ENCODE measurements around the gene MLLT3.

The MLLT3 gene

DNA sequence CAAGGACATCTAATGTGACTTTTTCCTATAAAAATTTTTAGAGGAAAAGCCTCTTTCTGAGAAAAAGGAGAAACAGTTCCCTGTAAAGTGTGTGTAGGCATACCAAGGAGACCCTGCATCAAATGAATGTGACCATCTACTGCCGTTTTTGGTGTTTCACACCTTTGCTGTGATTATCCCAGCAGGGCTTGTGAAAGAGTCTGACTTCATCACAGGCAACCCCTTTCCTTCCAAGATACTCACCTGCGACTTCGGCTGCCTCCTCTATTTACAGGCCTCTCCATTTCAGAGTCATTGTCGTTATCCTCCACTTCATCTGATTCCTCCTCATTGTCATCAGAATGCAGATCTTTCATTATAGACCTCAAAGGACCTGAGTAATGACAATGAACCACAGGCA, 259.1 kb downstream of the MLLT3 start:
- Histone ChIP-seq H4K12ac (ENCODE audit: low read depth, low read length) (no peak overlapping the region), H2BK5ac (ENCODE audit: low read depth, low read length, poor library complexity) (no peak overlapping the region), H3K79me1 (ENCODE audit: low read length) (no peaks in the 10 kb centered on the region), H3K79me2 (ENCODE audit: control insufficient read depth, insufficient read depth, low read length, poor library complexity) (no peaks in the 10 kb centered on the region), H3K4me1 (ENCODE audit: control insufficient read depth in 1 of 2, insufficient read depth in 2 of 2, low read length in 2 of 2) (no peaks in the 10 kb centered on the region), H4K91ac (ENCODE audit: low read depth, low read length) (no peak overlapping the region), H3K4me3 (ENCODE audit: low read depth, low read length) (no peak overlapping the region), H3K23ac (ENCODE audit: low read length) (no peak overlapping the region), H2BK120ac (ENCODE audit: insufficient read depth, low read length, poor library complexity) (no peak overlapping the region), H3K9ac (ENCODE audit: low read length) (no peak overlapping the region), H2AFZ (ENCODE audit: insufficient read depth, low read length, poor library complexity) (no peak overlapping the region), H3K4ac (ENCODE audit: low read depth, low read length) (no peak overlapping the region), H3K14ac (ENCODE audit: low read length) (no peak overlapping the region), H4K8ac (ENCODE audit: low read depth, low read length) (no peak overlapping the region), H3K27ac (ENCODE audit: low read depth, low read length) (no peak overlapping the region), H2BK12ac (ENCODE audit: low read length) (no peak overlapping the region), H3K18ac (ENCODE audit: low read length) (no peak overlapping the region), H3K27me3 (ENCODE audit: insufficient read depth, low read length) (no peaks in the 10 kb centered on the region), H2AK5ac (ENCODE audit: low read length) (no peak overlapping the region), H3K9me3 (ENCODE audit: insufficient read depth, low read depth, low read length) (no peaks in the 10 kb centered on the region), H3K4me2 (ENCODE audit: low read length) (no peak overlapping the region), H3K36me3 (ENCODE audit: control insufficient read depth in 1 of 2, insufficient read depth in 2 of 2, low read length in 2 of 2) (no peaks in the 10 kb centered on the region)
- no CpG with 5 or more reads among the region's 4 CpGs for WGBS (ENCODE audit: extremely low coverage, insufficient coverage, insufficient read length)
- no peak for DNase-seq

DNA sequence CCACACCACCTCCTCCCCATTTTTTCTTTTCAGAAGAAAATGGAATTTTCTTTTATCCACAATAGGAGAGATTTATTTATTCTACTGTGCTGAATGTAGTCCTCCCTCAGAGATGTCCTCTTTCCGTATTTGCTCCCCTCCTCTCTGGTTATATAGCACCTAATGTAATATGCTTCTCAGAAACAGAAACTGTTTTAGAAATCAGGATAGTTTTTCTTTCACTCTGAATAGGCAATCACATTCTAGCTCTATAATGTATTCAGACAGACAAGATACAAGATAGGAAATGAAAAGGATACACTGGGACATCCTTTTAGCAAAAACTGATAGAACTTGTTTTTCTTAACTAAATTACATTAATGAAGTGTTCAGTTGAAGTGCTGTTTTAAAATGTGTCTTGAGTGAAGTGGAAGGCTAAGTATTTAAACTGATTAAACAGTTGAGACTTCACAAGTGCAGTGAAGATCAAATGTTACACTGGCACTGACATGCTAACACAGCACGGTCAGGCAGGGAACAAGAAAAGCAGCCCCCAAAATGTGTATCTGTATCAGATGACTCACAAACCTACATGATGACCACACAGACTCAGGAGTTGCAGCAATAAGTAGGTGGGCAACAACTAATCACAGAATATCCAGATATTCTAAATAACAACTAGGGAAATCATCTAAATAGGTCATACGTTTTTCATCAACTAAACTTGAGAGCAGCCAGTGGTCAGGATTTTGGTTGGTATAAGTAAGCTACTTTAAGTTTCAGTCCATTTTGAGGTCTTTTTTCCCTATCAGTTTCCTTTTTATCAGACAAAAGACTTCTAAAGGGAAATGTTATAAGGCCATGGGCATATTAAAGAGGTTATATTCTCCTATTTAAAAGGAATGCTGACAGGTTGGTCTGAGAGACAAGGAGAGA, 260.4 kb downstream of the MLLT3 start:
- no peak overlapping the region for H3K14ac ChIP-seq (ENCODE audit: low read length)
- H3K4ac ChIP-seq (ENCODE audit: low read depth, low read length) = no peak overlapping the region
- H3K9ac ChIP-seq (ENCODE audit: low read length) = no peak overlapping the region
- no CpG with 5 or more reads among the region's 3 CpGs for WGBS (ENCODE audit: extremely low coverage, insufficient coverage, insufficient read length)
- H2BK120ac ChIP-seq (ENCODE audit: insufficient read depth, low read length, poor library complexity) = no peak overlapping the region
- no peaks in the 10 kb centered on the region for H3K79me1 ChIP-seq (ENCODE audit: low read length)
- no peaks in the 10 kb centered on the region for H3K9me3 ChIP-seq (ENCODE audit: insufficient read depth, low read depth, low read length)
- no peak overlapping the region for H4K12ac ChIP-seq (ENCODE audit: low read depth, low read length)
- no peaks in the 10 kb centered on the region for H3K27me3 ChIP-seq (ENCODE audit: insufficient read depth, low read length)
- DNase-seq = no peak
- no peak overlapping the region for H3K18ac ChIP-seq (ENCODE audit: low read length)
- H3K4me2 ChIP-seq (ENCODE audit: low read length) = no peak overlapping the region
- no peak overlapping the region for H3K27ac ChIP-seq (ENCODE audit: low read depth, low read length)
- H4K91ac ChIP-seq (ENCODE audit: low read depth, low read length) = no peak overlapping the region
- H3K4me1 ChIP-seq (ENCODE audit: control insufficient read depth in 1 of 2, insufficient read depth in 2 of 2, low read length in 2 of 2) = no peaks in the 10 kb centered on the region
- H3K4me3 ChIP-seq (ENCODE audit: low read depth, low read length) = no peak overlapping the region
- H3K36me3 ChIP-seq (ENCODE audit: control insufficient read depth in 1 of 2, insufficient read depth in 2 of 2, low read length in 2 of 2) = no peaks in the 10 kb centered on the region
- H2BK5ac ChIP-seq (ENCODE audit: low read depth, low read length, poor library complexity) = no peak overlapping the region
- no peak overlapping the region for H2BK12ac ChIP-seq (ENCODE audit: low read length)
- H2AK5ac ChIP-seq (ENCODE audit: low read length) = no peak overlapping the region
- no peak overlapping the region for H3K23ac ChIP-seq (ENCODE audit: low read length)
- no peaks in the 10 kb centered on the region for H3K79me2 ChIP-seq (ENCODE audit: control insufficient read depth, insufficient read depth, low read length, poor library complexity)
- no peak overlapping the region for H4K8ac ChIP-seq (ENCODE audit: low read depth, low read length)
- H2AFZ ChIP-seq (ENCODE audit: insufficient read depth, low read length, poor library complexity) = no peak overlapping the region

DNA sequence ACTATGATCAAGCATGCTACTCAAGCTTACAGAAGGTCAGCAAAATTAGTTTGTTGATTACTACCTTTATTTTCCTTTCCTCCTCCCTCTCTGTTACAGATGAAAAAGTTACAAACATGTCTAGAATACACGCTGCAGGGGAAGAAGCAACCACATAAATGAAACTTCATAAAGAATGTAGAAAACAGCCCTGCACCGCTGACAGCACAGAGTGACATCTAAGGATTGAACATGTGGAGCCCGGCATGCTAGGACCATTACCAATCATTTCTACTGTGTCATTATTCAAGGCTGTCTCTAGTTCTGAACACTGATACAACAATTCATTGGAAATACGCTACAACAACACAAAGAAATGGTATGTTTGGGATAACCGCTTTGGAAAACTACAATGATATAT, 261.1 kb downstream of the MLLT3 start:
- Histone ChIP-seq H2BK5ac (ENCODE audit: low read depth, low read length, poor library complexity) (no peak overlapping the region), H3K79me2 (ENCODE audit: control insufficient read depth, insufficient read depth, low read length, poor library complexity) (no peaks in the 10 kb centered on the region), H2AK5ac (ENCODE audit: low read length) (no peak overlapping the region), H3K27me3 (ENCODE audit: insufficient read depth, low read length) (no peaks in the 10 kb centered on the region), H3K4me2 (ENCODE audit: low read length) (no peak overlapping the region), H3K36me3 (ENCODE audit: control insufficient read depth in 1 of 2, insufficient read depth in 2 of 2, low read length in 2 of 2) (no peaks in the 10 kb centered on the region), H4K12ac (ENCODE audit: low read depth, low read length) (no peak overlapping the region), H3K14ac (ENCODE audit: low read length) (no peak overlapping the region), H3K4me3 (ENCODE audit: low read depth, low read length) (no peak overlapping the region), H3K23ac (ENCODE audit: low read length) (no peak overlapping the region), H3K4ac (ENCODE audit: low read depth, low read length) (no peak overlapping the region), H2BK120ac (ENCODE audit: insufficient read depth, low read length, poor library complexity) (no peak overlapping the region), H3K18ac (ENCODE audit: low read length) (no peak overlapping the region), H2BK12ac (ENCODE audit: low read length) (no peak overlapping the region), H3K9ac (ENCODE audit: low read length) (no peak overlapping the region), H4K8ac (ENCODE audit: low read depth, low read length) (no peak overlapping the region), H3K27ac (ENCODE audit: low read depth, low read length) (no peak overlapping the region), H3K9me3 (ENCODE audit: insufficient read depth, low read depth, low read length) (no peaks in the 10 kb centered on the region), H3K79me1 (ENCODE audit: low read length) (no peaks in the 10 kb centered on the region), H3K4me1 (ENCODE audit: control insufficient read depth in 1 of 2, insufficient read depth in 2 of 2, low read length in 2 of 2) (peaks cover 0 to 3% of the 10 kb centered on the region in 2 experiments), H4K91ac (ENCODE audit: low read depth, low read length) (no peak overlapping the region), H2AFZ (ENCODE audit: insufficient read depth, low read length, poor library complexity) (no peak overlapping the region)
- no CpG with 5 or more reads among the region's 5 CpGs for WGBS (ENCODE audit: extremely low coverage, insufficient coverage, insufficient read length)
- no peak for DNase-seq

DNA sequence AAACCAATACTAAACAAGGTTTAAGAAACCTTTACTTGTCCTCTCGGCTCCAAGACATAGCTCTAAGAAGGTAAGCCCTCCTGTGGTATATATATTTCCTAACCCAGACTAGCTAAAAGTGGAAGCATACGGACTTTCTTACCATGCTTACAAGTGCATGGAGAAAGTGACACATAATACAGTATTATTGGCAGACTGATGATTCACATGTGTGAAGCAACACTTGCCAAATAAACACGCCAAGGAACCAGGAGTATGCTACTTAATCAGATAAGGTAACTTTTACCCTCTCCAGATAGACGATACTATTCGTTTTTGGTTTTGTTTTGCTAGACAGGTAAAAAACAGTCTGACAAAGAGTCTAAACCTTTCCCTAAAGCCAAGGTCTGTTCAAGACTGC, 264.1 kb downstream of the MLLT3 start:
- H4K12ac ChIP-seq (ENCODE audit: low read depth, low read length) = no peak overlapping the region
- no peak overlapping the region for H3K27ac ChIP-seq (ENCODE audit: low read depth, low read length)
- no peak overlapping the region for H2BK12ac ChIP-seq (ENCODE audit: low read length)
- H4K91ac ChIP-seq (ENCODE audit: low read depth, low read length) = no peak overlapping the region
- no peak overlapping the region for H3K9ac ChIP-seq (ENCODE audit: low read length)
- H3K79me2 ChIP-seq (ENCODE audit: control insufficient read depth, insufficient read depth, low read length, poor library complexity) = no peaks in the 10 kb centered on the region
- no peak overlapping the region for H3K4me3 ChIP-seq (ENCODE audit: low read depth, low read length)
- no peak overlapping the region for H3K4me2 ChIP-seq (ENCODE audit: low read length)
- H2AFZ ChIP-seq (ENCODE audit: insufficient read depth, low read length, poor library complexity) = no peak overlapping the region
- no peaks in the 10 kb centered on the region for H3K79me1 ChIP-seq (ENCODE audit: low read length)
- H3K36me3 ChIP-seq (ENCODE audit: control insufficient read depth in 1 of 2, insufficient read depth in 2 of 2, low read length in 2 of 2) = no peaks in the 10 kb centered on the region
- no peak overlapping the region for H2BK120ac ChIP-seq (ENCODE audit: insufficient read depth, low read length, poor library complexity)
- H3K14ac ChIP-seq (ENCODE audit: low read length) = no peak overlapping the region
- H3K23ac ChIP-seq (ENCODE audit: low read length) = no peak overlapping the region
- peaks cover 3 to 7% of the 10 kb centered on the region in 2 experiments for H3K4me1 ChIP-seq (ENCODE audit: control insufficient read depth in 1 of 2, insufficient read depth in 2 of 2, low read length in 2 of 2)
- H3K27me3 ChIP-seq (ENCODE audit: insufficient read depth, low read length) = no peaks in the 10 kb centered on the region
- no peak overlapping the region for H3K18ac ChIP-seq (ENCODE audit: low read length)
- H2BK5ac ChIP-seq (ENCODE audit: low read depth, low read length, poor library complexity) = no peak overlapping the region
- no peak overlapping the region for H4K8ac ChIP-seq (ENCODE audit: low read depth, low read length)
- H2AK5ac ChIP-seq (ENCODE audit: low read length) = no peak overlapping the region
- peak; percentile 84 to 91 for DNase-seq
- no peak overlapping the region for H3K4ac ChIP-seq (ENCODE audit: low read depth, low read length)
- no CpG with 5 or more reads among the region's 5 CpGs for WGBS (ENCODE audit: extremely low coverage, insufficient coverage, insufficient read length)
- no peaks in the 10 kb centered on the region for H3K9me3 ChIP-seq (ENCODE audit: insufficient read depth, low read depth, low read length)

All from trophoblast cell (in vitro differentiated cells and primary cell).